HUDEP-2 (cell line): ENCODE measurements around the gene TNS2.
A peak's percentile ranks its signal among the peaks of the same experiment; 100 is the strongest.

Experiments
- DNase-seq, 76 experiments: peaks; one replicate each; lab custom pipeline; 2025; ENCODE audit not compliant: unreplicated experiment in 76 of 76; lab: John Stamatoyannopoulos, UW

The TNS2 gene

DNA sequence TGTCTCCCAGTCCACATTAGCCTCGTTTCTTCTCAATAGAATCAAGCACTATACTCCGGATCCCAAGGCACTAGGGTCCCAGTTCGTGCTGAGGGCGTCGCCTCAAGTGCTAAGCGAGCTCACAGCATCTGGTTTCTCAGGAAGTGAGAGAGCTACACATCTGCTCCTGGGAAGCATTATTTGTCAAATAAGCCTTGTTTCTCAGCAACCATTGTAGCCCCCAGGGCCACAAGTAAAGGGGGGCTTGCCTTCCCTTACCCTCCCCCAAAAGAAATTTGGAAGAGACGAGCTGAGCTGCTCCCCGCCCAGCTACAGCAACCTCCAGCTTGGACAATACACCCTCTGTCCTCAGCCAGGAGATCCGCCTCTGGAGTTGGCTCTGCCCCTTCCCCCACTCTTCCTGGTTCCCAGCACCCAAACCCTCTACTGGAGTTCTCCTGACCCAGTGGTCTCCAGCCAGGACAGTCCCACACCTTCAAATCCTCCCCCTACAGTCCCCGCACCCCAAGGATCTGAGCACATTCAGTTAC is 5.7 kb upstream of the TNS2 start:
- no peak for DNase-seq

DNA sequence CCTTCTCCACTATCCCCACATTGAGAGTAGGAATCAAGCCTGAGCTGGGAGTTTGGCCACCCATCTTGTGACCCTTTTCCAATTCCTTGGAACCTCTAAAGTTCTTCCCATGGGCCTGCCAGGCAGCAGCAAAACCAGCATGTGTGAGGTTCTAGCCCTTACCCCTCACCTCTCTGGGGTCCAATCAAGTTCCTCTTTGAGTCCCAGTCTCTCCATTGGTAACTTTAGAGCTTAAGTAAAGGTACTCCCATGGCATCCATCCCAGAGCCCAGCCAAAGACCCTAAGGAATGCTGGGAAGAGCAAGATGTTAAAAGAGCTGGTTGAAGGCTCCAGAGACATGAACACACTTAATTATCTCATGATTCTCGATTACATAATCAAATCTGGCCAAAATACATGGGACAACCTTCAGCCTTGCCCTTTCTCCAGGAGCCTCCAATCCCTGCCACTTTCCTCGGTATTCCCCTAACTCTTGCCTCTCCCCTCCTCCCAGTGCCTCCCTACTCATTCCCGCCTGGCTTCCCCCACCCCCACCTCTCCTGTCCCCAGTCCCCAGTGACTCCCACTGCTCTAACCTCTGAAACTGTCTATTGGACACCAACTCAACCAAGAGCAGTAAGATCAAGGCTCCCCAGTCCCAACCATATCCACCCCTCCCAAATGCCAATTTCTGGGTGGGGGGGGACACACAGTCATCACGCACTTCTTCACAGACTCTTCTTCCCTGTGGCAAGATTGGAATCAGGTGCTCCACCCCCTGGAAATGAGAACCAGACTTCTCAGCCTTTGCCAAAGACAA is 4.8 kb upstream of the TNS2 start:
- no peak for DNase-seq

- no peak for DNase-seq
These were observed 4.2 kb upstream of the TNS2 start for GRCh38 chr12:53045696-53046045.

DNA sequence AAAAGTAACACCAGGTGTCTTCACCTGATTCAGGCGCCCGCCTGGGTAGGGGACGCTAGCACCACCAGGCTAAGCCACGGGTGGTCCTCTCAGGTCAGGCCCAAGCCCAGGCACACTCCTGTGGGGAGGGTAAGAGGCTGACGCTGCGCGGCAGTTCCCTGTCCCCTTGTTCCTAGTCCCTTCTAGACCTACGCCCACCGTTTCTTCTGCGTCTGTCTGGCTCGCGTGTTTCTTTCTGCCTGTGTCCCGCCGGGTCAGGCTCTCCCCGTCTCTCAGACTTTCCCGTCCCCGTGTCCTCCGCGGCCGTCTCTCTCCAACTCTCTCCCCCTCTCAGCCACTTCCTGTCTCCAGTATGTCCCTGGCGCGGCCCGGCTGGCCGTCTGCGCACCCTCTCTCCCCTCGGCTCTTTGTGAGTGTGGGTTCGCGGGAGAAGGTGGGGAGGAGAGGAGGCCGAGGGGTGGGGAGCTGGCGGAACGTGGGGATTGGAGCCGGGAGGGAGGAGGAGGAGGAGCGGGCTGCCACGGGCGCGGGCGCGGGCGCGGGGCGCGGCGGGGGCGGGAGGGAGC is 3.1 kb upstream of the TNS2 start:
- DNase-seq, result peak in 32 of 76 experiments; percentile 8 to 66 (median 40)

DNA sequence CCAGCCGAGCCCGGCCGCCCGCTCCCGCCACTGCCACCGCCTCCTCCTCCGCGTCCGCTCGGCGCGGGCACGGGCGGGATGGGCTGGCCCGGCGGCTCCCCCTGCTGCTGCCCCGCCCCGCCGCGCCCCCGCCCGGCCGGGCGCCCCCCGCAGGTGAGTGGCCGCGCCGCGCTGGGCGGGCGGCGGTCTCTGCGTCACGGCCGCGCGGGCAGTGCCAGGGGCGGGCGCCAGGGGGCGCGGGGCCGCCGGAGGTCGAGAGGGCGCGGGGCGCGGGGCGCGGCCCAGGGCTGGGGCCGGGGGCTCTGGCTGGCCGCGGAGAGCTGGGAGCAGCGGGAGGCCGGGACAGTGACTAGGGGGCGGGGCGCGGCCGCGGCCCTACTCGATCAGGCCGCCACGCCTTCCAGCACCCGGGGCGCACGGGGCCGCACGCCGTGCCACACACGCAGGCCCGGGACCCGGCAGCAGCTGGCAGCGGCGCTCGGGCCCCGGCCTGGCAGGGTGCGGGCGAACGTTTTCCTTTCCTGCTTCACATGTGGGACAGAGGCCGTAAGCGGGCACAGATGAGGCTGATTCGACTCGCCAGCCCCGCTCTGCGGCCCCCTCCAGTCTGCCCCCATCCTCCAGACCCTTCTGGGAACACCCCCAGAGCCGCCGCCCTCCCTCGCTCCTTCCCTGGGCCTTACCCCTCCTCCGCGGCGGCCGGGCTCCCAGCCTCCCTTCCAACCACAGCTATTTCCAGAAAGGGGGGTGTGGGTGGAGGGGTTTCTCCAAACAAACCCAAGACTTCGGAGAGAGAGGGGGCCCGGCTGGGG is 2.4 kb upstream of the TNS2 start:
- DNase-seq, result peak in 45 of 76 experiments; percentile 15 to 72 (median 40)

- no peak for DNase-seq
These were observed 1.7 kb upstream of the TNS2 start for GRCh38 chr12:53048033-53048779.

- no peak for DNase-seq
These were observed 974 bp upstream of the TNS2 start for GRCh38 chr12:53048780-53049401.

GRCh38 chr12:53050426-53051057 is 677 bp downstream of the TNS2 start:
- no peak for DNase-seq

- DNase-seq, result peak in 9 of 76 experiments; percentile 9 to 35 (median 16)
These were observed 1.4 kb downstream of the TNS2 start for GRCh38 chr12:53051058-53051880.

DNA sequence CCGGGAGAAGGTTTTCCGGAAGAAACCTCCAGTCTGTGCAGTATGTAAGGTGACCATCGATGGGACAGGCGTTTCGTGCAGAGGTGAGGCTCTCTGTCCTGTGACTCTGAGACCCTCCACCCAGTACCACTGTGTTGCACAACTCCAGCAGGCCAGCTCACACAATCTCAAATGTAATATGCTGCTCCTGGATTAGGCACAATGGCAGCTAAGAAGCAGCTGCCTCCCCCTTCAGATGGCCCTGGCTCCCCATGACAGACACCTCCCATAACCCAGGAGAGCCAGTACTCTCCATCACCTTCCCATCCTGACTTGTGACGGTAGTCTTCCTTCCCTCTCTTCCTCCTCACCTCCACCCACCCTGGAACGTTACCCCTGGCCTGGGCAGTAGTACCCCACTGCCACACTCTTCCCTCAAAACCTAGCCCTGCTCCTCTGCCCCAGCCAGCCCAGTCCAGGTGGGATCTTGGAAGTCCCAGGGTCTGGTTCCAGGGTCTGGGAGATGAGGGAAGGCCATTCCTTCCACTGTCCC is 2.1 kb downstream of the TNS2 start:
- DNase-seq, result no peak

DNA sequence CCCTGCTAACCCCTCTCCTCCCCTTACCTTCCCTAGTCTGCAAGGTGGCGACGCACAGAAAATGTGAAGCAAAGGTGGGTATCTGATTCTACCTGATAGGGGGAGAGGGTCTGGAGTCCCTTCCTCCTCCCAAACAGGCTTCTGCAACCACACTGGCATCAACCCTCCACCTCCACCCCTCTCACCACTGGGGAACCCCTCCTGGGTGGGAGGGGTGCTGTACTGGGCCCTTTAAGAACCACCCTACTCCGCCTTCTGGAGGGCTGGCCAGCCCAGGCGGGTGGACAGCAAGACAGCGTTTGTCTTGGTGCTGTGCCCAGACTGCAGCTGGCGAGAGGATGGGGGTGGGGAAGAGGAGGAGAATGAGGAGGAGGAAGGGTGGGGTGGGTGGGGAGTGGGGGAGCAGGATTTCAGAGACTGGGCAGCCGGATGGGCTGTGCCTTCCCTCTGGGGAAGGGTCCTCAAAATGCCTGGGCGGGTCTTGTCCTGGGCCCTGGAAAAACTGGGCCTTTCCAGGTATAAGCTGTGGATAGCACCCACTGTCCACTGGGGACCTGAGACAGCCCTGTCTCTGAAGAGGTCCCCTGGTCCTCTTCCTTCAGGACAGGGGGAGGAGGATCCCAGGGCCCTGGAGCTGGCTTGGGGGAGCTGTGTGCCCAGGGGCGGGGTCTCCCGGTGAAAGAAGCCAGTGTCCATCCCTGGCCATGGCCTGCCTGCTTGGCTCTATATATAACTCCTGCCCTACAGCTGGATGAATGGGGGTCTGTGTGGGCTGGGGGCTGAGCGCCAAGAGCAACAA is 2.8 kb downstream of the TNS2 start:
- DNase-seq, result peak in 44 of 76 experiments; percentile 6 to 61 (median 26)

GRCh38 chr12:53053218-53054111 is 3.6 kb downstream of the TNS2 start:
- peak in 31 of 76 experiments; percentile 7 to 52 (median 22) for DNase-seq

- peak in 74 of 76 experiments; percentile 41 to 93 (median 84) for DNase-seq
These were observed 4.4 kb downstream of the TNS2 start for GRCh38 chr12:53054112-53054878.

DNA sequence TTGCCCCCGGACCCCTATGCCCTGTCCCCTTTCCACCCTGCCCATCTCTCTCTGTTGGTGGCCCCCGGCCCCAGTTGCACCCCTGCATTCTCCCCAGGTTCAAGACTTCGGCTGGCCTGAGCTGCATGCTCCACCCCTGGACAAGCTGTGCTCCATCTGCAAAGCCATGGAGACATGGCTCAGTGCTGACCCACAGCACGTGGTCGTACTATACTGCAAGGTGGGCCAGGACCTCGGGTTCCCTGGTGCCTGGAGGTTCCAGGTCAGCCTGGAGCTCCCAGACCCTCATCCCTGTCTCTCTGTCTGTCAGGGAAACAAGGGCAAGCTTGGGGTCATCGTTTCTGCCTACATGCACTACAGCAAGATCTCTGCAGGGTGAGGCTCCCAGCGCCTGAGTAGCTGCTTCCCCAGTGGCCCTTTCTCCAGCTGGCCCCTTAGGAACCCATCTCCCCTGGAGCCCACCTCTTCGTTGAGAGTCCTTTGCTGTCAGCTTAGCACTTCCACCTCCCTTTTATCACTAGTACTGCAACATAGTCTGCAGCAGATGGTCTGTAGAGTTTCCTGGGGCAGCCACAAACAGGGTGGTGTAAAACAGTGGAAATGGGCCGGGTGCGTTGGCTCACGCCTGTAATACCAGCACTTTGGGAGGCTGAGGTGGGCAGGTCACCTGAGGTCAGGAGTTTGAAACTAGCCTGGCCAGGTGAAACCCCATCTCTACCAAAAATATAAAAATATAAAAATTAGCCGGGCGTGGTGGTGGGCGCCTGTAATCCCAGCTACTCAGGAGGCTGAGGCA is 5.8 kb downstream of the TNS2 start:
- no peak for DNase-seq

GRCh38 chr12:53056296-53056695 is 6.4 kb downstream of the TNS2 start:
- DNase-seq, result no peak
